ENCODE measurements around the gene TENM3. TPM values are rescaled to one million over a fixed set of nuclear protein-coding genes. Genes with fewer than 3 reads are reported as not detected.

Gene TENM3
- total RNA-seq, 1 donor from 2014 or later: 40.4 TPM

DNA sequence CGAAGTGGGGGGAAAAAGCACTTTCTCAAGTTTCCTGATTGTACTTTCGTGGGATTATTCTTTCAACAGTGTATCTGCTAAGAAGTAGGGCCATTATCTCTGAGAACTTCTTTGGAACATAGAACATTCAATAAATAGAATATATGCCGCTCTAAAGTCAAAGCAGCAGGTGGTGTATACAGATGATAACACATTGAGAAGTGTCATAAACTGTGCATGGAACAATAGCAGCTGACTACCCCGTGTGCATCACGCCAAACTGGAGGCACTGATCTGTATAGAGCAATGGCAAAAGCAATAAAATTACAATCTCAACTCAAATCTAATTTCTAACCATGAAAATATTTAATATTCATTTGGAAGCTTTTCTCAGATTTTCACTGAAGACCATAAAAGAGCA is 498.7 kb downstream of the TENM3 start:
- TF ChIP-seq, protein P1, sequence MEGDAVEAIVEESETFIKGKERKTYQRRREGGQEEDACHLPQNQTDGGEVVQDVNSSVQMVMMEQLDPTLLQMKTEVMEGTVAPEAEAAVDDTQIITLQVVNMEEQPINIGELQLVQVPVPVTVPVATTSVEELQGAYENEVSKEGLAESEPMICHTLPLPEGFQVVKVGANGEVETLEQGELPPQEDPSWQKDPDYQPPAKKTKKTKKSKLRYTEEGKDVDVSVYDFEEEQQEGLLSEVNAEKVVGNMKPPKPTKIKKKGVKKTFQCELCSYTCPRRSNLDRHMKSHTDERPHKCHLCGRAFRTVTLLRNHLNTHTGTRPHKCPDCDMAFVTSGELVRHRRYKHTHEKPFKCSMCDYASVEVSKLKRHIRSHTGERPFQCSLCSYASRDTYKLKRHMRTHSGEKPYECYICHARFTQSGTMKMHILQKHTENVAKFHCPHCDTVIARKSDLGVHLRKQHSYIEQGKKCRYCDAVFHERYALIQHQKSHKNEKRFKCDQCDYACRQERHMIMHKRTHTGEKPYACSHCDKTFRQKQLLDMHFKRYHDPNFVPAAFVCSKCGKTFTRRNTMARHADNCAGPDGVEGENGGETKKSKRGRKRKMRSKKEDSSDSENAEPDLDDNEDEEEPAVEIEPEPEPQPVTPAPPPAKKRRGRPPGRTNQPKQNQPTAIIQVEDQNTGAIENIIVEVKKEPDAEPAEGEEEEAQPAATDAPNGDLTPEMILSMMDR (IDR thresholded peaks at IDR 0.05; ENCODE audit: unreplicated experiment): no peak
- no peaks in the 10 kb centered on the region for H3K27me3 Mint-ChIP-seq
- peaks cover 14% of the 10 kb centered on the region for H3K4me1 Mint-ChIP-seq (ENCODE audit: low read depth)
- H3K36me3 Mint-ChIP-seq (ENCODE audit: insufficient read depth): peaks cover 18% of the 10 kb centered on the region
- no peak overlapping the region for H3K4me3 Mint-ChIP-seq (ENCODE audit: low read depth)
- H3K9me3 Mint-ChIP-seq (ENCODE audit: low read depth): peaks cover 9% of the 10 kb centered on the region
- H3K27ac Mint-ChIP-seq: no peak overlapping the region
- no peak for DNase-seq (ENCODE audit: low spot score, unreplicated experiment)

GRCh38 chr4:182743815-182744214 is 500.6 kb downstream of the TENM3 start:
- H3K4me1 Mint-ChIP-seq (ENCODE audit: low read depth): peaks cover 14% of the 10 kb centered on the region
- TF ChIP-seq, protein P1 (IDR thresholded peaks at IDR 0.05; ENCODE audit: unreplicated experiment): no peak

DNA sequence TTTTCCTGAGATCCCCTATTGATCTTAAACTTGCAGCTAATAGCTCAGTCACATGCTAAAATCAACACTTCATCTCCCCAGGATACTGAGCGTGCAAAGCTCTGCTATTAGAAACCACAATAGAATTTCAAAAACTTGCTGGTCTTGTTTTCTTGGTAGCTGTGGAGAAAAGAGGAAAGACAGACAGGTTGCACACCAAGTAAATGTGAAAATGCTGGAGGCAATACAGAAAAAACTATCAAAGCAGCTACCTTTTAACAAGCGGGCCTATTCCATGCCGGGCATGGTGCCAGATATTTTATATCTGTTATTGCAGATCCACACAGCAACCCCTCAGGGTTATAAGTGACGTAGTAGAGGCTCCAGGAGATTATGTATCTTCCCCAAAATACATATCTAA is 502.0 kb downstream of the TENM3 start:
- Mint-ChIP-seq H3K4me3 (ENCODE audit: low read depth) (no peak overlapping the region), H3K27ac (peak overlapping the region; percentile 23), H3K27me3 (no peaks in the 10 kb centered on the region), H3K4me1 (ENCODE audit: low read depth) (peaks cover 18% of the 10 kb centered on the region), H3K9me3 (ENCODE audit: low read depth) (peaks cover 9% of the 10 kb centered on the region), H3K36me3 (ENCODE audit: insufficient read depth) (peaks cover 22% of the 10 kb centered on the region)
- DNase-seq (ENCODE audit: low spot score, unreplicated experiment): no peak
- TF ChIP-seq, protein P1 (IDR thresholded peaks at IDR 0.05; ENCODE audit: unreplicated experiment): no peak

More at GRCh38 chr4:182743815-182744214, 500.6 kb downstream of the TENM3 start:
- Mint-ChIP-seq H3K27me3 (no peaks in the 10 kb centered on the region), H3K4me3 (ENCODE audit: low read depth) (no peak overlapping the region), H3K36me3 (ENCODE audit: insufficient read depth) (peaks cover 22% of the 10 kb centered on the region), H3K9me3 (ENCODE audit: low read depth) (peaks cover 9% of the 10 kb centered on the region), H3K27ac (no peak overlapping the region)
- DNase-seq (ENCODE audit: low spot score, unreplicated experiment): no peak

GRCh38 chr4:182746876-182747275 is 503.7 kb downstream of the TENM3 start:
- TF ChIP-seq, protein P1 (IDR thresholded peaks at IDR 0.05; ENCODE audit: unreplicated experiment): no peak
- H3K27ac Mint-ChIP-seq: no peak overlapping the region
- DNase-seq (ENCODE audit: low spot score, unreplicated experiment): no peak
- H3K4me1 Mint-ChIP-seq (ENCODE audit: low read depth): peaks cover 18% of the 10 kb centered on the region
- H3K4me3 Mint-ChIP-seq (ENCODE audit: low read depth): no peak overlapping the region
- H3K36me3 Mint-ChIP-seq (ENCODE audit: insufficient read depth): peaks cover 26% of the 10 kb centered on the region
- H3K9me3 Mint-ChIP-seq (ENCODE audit: low read depth): peaks cover 9% of the 10 kb centered on the region
- H3K27me3 Mint-ChIP-seq: no peaks in the 10 kb centered on the region

DNA sequence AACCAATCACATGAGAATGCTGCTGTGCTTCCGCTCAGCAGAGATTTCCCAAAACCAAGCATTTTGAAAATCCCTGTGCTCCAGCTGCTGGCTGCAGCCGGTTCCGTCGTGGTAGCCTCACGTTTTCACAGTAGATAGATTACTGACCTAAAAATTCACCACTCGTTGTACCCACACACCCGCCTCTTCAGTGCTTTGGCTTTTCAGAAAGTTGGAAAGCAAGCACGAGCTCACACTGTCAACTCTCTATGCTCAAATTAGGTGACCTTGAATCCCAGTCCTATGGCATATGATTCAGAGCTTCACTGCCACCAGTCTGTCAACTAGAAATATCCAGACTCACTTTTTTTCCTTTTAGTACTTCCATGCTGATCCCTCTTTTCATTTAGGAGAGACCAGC is 505.1 kb downstream of the TENM3 start:
- no peak overlapping the region for H3K4me3 Mint-ChIP-seq (ENCODE audit: low read depth)
- H3K27ac Mint-ChIP-seq: no peak overlapping the region
- peaks cover 18% of the 10 kb centered on the region for H3K4me1 Mint-ChIP-seq (ENCODE audit: low read depth)
- H3K27me3 Mint-ChIP-seq: no peaks in the 10 kb centered on the region
- H3K36me3 Mint-ChIP-seq (ENCODE audit: insufficient read depth): peaks cover 23% of the 10 kb centered on the region
- TF ChIP-seq, protein P1 (IDR thresholded peaks at IDR 0.05; ENCODE audit: unreplicated experiment): no peak
- no peak for DNase-seq (ENCODE audit: low spot score, unreplicated experiment)
- H3K9me3 Mint-ChIP-seq (ENCODE audit: low read depth): peaks cover 9% of the 10 kb centered on the region

All from progenitor cell of endocrine pancreas (in vitro differentiated cells).